Mucosa of descending colon (tissue), 3 donors: ENCODE results near the gene BACE1. TPM values are rescaled to one million over a fixed set of nuclear protein-coding genes. Genes with fewer than 3 reads are reported as not detected.

Experiments
- ATAC-seq: fragments of 200-7000 bp; cut with Tn5 transposase; one replicate; pipeline ENCODE4 v1.9.1; 2020; ENCODE audit warnings: mild to moderate bottlenecking, moderate library complexity
- DNase-seq, 3 donors: peaks; one replicate each; pipeline ENCODE4 v3.0.0-alpha.2; 2020
- H3K36me3 ChIP-seq: fragments of 200-600 bp; one replicate; pipeline ENCODE4 v1.8.0; 2021; ENCODE audit warnings: low read depth, mild to moderate bottlenecking
- H3K4me1 ChIP-seq: fragments of 200-600 bp; one replicate; pipeline ENCODE4 v1.8.0; 2021; ENCODE audit warnings: low read depth, mild to moderate bottlenecking
- H3K4me3 ChIP-seq: fragments of 200-600 bp; one replicate; pipeline ENCODE4 v1.8.0; 2021; ENCODE audit warnings: mild to moderate bottlenecking
- H3K9me3 ChIP-seq: fragments of 200-600 bp; one replicate; pipeline ENCODE4 v1.8.0; 2021; ENCODE audit warnings: mild to moderate bottlenecking
- CTCF ChIP-seq: fragments of 200-600 bp; IDR thresholded peaks from one replicate; pipeline ENCODE4 v1.8.0; 2022; ENCODE audit warnings: antibody characterized with exemption, mild to moderate bottlenecking
- intact Hi-C, 2 donors: fragments of 100-400 bp; cut with DNase I in 1 of 2; cut with micrococcal nuclease in 1 of 2; formaldehyde crosslinking; loops; one replicate each; pipeline versions ENCODE4 v1.11.0 to v1.11.1; 2022; cut with DNase I, micrococcal nuclease
- total RNA-seq, 3 donors: library from RNA; stranded (reverse); fragmentation: NEBNext Ultra II Directional in 2 of 3; extraction: Animal tissue kit (Norgen Biotek cat#: 25700) in 2 of 3; gene quantifications; one replicate each; pipeline versions ENCODE4 v1.2.1 to v1.2.4, GENCODE V29; 2021 to 2023
- donor health status: DM: no; HTN: no; CAD: no; lungs with moderate emphysema.
- donor health status: DM: no; HTN: no; CAD: no.
- donor health status: DM: no; HTN: yes; CAD: no.

The BACE1 gene
- total RNA-seq, 3 donors from 2014 or later: 7.8 to 23.0 (median 10.2) TPM

- intact Hi-C loops: no loop called here
- no peak within 1 kb of the TSS for H3K4me3 ChIP-seq
- H3K4me1 ChIP-seq: no peaks in the 10 kb centered on the region
- no peaks in the 10 kb centered on the region for H3K9me3 ChIP-seq
- no peak for TF ChIP-seq CTCF
- DNase-seq (no peak), ATAC-seq (no peak)
- H3K36me3 ChIP-seq: no peaks in the 10 kb centered on the region
Observed at GRCh38 chr11:117290809-117291396, 25.2 kb downstream of the BACE1 start, which contains the start of gene BACE1-AS. TSS of gene BACE1-AS (plus strand) at chr11:117291346.

- DNase-seq: no peak
- intact Hi-C loops: no loop called here
- Histone ChIP-seq H3K36me3 (no peaks in the 10 kb centered on the region), H3K4me1 (no peaks in the 10 kb centered on the region), H3K9me3 (no peaks in the 10 kb centered on the region), H3K4me3 (no peak overlapping the region)
- no peak for ATAC-seq
- no peak for TF ChIP-seq CTCF
Observed at GRCh38 chr11:117289795-117290194, 26.3 kb downstream of the BACE1 start.

- peak; percentile 75 for ATAC-seq
- H3K36me3 ChIP-seq: no peaks in the 10 kb centered on the region
- H3K9me3 ChIP-seq: no peaks in the 10 kb centered on the region
- H3K4me1 ChIP-seq: no peaks in the 10 kb centered on the region
- no peak overlapping the region for H3K4me3 ChIP-seq
- TF ChIP-seq CTCF: no peak
- intact Hi-C loops: no loop called here
- no peak for DNase-seq
Observed at GRCh38 chr11:117287668-117288067, 28.4 kb downstream of the BACE1 start.

- intact Hi-C loops: no loop called here
- TF ChIP-seq CTCF: no peak
- Histone ChIP-seq H3K9me3 (no peaks in the 10 kb centered on the region), H3K4me3 (no peak overlapping the region), H3K36me3 (no peaks in the 10 kb centered on the region), H3K4me1 (no peaks in the 10 kb centered on the region)
- ATAC-seq: no peak
- no peak for DNase-seq
Observed at GRCh38 chr11:117286588-117286987, 29.5 kb downstream of the BACE1 start.

GRCh38 chr11:117284053-117284452 lies 32.0 kb downstream of the BACE1 start:
- DNase-seq: no peak
- Histone ChIP-seq H3K9me3 (no peaks in the 10 kb centered on the region), H3K4me1 (no peaks in the 10 kb centered on the region), H3K36me3 (no peaks in the 10 kb centered on the region), H3K4me3 (no peak overlapping the region)
- TF ChIP-seq CTCF: no peak
- intact Hi-C loops: no loop called here
- no peak for ATAC-seq

GRCh38 chr11:117282956-117283355 lies 33.1 kb downstream of the BACE1 start:
- DNase-seq (no peak), ATAC-seq (no peak)
- TF ChIP-seq CTCF: no peak
- intact Hi-C loops: no loop called here
- no peak overlapping the region for H3K4me3 ChIP-seq
- no peaks in the 10 kb centered on the region for H3K36me3 ChIP-seq
- no peaks in the 10 kb centered on the region for H3K4me1 ChIP-seq
- no peaks in the 10 kb centered on the region for H3K9me3 ChIP-seq
